GM19328 (cell line): ENCODE measurements around the gene DCXR.
A peak's percentile ranks its signal among the peaks of the same experiment; 100 is the strongest.

ENCODE experiments used
- ATAC-seq: cut with Tn5 transposase; IDR thresholded peaks from one replicate; pipeline ENCODE4 v1.9.1; 2021; ENCODE audit warnings: mild to moderate bottlenecking, moderate library complexity; ENCODE audit not compliant: unreplicated experiment

DCXR gene

GRCh38 chr17:82073446-82073845, 35.9 kb upstream of the DCXR start:
- no peak for ATAC-seq

GRCh38 chr17:82072827-82073226, 35.3 kb upstream of the DCXR start:
- ATAC-seq, result no peak

- no peak for ATAC-seq
These were observed 33.1 kb upstream of the DCXR start for GRCh38 chr17:82070611-82071010.

GRCh38 chr17:82065638-82066303, 28.3 kb upstream of the DCXR start, which contains the start of gene DUS1L:
Gene DUS1L, minus strand, starts transcription at chr17:82065804. Its CDS starts 745 bp downstream, at chr17:82065059.
- ATAC-seq, result peak; percentile 60

- peak; percentile 20 for ATAC-seq
These were observed 27.7 kb upstream of the DCXR start for GRCh38 chr17:82065193-82065637.

GRCh38 chr17:82064433-82065192, 27.1 kb upstream of the DCXR start:
- ATAC-seq, result no peak

GRCh38 chr17:82063424-82064415, 26.2 kb upstream of the DCXR start:
- ATAC-seq, result no peak

- no peak for ATAC-seq
These were observed 25.5 kb upstream of the DCXR start for GRCh38 chr17:82062984-82063368.

- ATAC-seq, result no peak
These were observed 24.8 kb upstream of the DCXR start for GRCh38 chr17:82062076-82062983.

GRCh38 chr17:82061047-82061925, 23.8 kb upstream of the DCXR start:
- no peak for ATAC-seq

- no peak for ATAC-seq
These were observed 23.1 kb upstream of the DCXR start for GRCh38 chr17:82060614-82061013.

- no peak for ATAC-seq
These were observed 22.5 kb upstream of the DCXR start for GRCh38 chr17:82060001-82060380.

- no peak for ATAC-seq
These were observed 21.9 kb upstream of the DCXR start for GRCh38 chr17:82059272-82060000.

- ATAC-seq, result no peak
These were observed 21.4 kb upstream of the DCXR start for GRCh38 chr17:82058855-82059249.

- no peak for ATAC-seq
These were observed 20.8 kb upstream of the DCXR start for GRCh38 chr17:82058230-82058854.

GRCh38 chr17:82056729-82057621, 19.5 kb upstream of the DCXR start:
- no peak for ATAC-seq
